Transverse colon (tissue), 3 donors: ENCODE data around the gene PUS1.
A peak's percentile ranks its signal among the peaks of the same experiment; 100 is the strongest.

ENCODE experiments used
- EP300 ChIP-seq: sonication (generic); formaldehyde crosslinking; IDR thresholded peaks from one replicate; pipeline ENCODE4 v1.6.1; 2017; ENCODE audit warnings: antibody characterized with exemption, low read depth
- POLR2A ChIP-seq: fragments of 450-650 bp; IDR thresholded peaks from one replicate; pipeline ENCODE4 v1.6.1; 2016; ENCODE audit warnings: antibody characterized with exemption, mild to moderate bottlenecking, moderate library complexity
- TF ChIP-seq, protein P1 (sequence below), 5 experiments: fragments of 200-600 bp in 3 of 5; fragments of 450-650 bp in 2 of 5; sonication (generic) in 3 of 5; IDR thresholded peaks; 1 replicate in 2 of 5; 2 replicates in 3 of 5; pipeline ENCODE4 v1.5.1; 2016 to 2017; ENCODE audit warnings: antibody characterized with exemption in 5 of 5, inconsistent platforms in 3 of 5, mild to moderate bottlenecking in 2 of 5, moderate library complexity in 1 of 5

DNA sequence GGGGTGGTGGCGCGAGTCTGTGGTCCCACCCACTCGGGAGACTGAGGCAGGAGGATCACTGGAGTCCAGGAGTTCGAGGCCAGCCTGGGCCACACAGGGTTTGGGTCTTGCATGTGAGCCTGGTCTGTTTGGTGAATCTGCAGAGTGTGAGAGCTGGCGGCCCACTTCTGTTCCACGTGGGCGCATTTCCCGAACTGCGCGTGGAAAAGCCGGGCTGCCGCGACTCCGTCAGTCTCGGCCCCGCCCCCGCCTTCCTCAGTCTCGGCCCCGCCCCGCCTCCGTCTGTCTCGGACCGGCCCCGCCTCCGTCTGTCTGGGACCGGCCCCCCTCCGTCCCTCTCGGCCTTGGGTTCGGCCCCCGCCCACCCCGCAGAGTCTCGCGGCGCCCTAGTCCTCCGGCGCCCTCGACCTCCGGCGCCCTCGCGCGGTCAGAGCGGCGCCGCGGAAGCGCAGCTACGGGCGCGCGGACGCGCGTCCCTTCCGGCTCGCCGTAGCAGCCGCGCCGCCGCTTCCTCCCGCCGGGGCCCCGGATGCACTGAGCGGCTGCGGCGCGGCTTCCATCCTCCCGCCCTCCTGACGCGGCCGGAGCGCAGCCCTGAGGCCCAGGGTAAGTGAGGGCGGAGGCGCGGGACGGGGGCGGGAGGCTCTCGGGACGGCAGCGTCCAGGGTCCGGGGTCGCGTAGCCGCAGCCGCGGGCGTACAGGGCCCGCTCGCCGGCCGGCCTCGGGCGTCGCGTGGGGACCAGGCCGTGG, 20.5 kb downstream of the PUS1 start, which contains the start of gene EP400:
- TF ChIP-seq, protein P1, sequence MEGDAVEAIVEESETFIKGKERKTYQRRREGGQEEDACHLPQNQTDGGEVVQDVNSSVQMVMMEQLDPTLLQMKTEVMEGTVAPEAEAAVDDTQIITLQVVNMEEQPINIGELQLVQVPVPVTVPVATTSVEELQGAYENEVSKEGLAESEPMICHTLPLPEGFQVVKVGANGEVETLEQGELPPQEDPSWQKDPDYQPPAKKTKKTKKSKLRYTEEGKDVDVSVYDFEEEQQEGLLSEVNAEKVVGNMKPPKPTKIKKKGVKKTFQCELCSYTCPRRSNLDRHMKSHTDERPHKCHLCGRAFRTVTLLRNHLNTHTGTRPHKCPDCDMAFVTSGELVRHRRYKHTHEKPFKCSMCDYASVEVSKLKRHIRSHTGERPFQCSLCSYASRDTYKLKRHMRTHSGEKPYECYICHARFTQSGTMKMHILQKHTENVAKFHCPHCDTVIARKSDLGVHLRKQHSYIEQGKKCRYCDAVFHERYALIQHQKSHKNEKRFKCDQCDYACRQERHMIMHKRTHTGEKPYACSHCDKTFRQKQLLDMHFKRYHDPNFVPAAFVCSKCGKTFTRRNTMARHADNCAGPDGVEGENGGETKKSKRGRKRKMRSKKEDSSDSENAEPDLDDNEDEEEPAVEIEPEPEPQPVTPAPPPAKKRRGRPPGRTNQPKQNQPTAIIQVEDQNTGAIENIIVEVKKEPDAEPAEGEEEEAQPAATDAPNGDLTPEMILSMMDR (IDR thresholded peaks at IDR 0.05) = peak in 4 of 5 experiments; percentile 21 to 65 (median 38)
- TF ChIP-seq EP300 (no peak), POLR2A (peak; percentile 39)
